Kasumi-1 (cell line): ENCODE results near the gene SND1.
A peak's percentile ranks its signal among the peaks of the same experiment; 100 is the strongest.

Experiments
- DNase-seq, 2 experiments: peaks; one replicate each; lab custom pipeline; 2025; lab: John Stamatoyannopoulos, UW

Gene SND1

DNA sequence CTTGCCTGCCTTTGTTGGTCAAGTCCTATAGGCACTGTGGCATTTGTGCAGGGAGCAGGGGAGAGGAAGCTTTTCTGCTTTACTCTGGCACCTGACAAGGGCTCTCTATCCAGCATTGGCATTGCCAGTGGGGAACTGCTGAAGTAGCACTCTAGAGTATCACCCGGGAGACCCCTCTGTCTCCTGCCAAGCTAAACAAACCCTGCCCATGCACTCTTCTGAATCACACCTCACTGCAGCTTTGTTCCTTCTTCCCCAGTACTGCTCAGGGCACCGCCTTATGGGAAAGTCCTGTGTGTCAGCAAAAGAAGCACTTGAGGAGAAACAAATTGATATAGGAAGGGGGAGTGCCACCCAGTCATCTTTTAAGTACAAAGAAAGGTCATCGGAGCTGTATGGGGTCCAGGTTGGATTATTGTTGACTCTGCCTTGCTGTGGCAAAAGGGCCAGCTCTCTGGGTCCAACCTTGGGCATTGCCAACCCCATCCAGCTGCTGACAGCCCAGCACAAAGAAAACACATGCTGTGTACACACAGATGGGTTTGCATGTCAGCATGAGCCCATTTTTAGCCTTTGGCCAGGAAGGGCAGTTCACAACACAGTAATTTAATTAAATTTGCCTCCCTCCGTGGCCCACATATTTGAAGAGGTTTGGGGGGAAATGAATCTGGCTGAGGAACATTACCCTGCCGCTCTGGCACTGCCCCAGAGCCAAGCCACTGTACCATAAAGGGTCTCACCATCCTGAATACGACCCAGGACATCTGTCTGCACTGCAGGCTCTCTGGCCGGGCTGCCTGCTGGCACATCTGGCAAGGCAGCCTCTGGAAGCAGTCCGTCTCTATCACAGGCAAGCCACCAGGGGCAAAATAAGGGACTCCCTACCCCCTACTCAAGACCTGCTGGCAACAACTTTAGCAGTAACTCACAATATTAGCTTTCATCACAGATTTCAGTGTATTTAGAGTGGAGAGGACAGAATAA, 366.2 kb downstream of the SND1 start:
- DNase-seq = no peak

- DNase-seq = no peak
Measured at GRCh38 chr7:128019288-128019687, 367.3 kb downstream of the SND1 start.

- peak; percentile 39 to 42 for DNase-seq
Measured at GRCh38 chr7:128020159-128020558, 368.2 kb downstream of the SND1 start.

- no peak for DNase-seq
Measured at GRCh38 chr7:128021366-128021765, 369.4 kb downstream of the SND1 start.

GRCh38 chr7:128022631-128023532, 370.9 kb downstream of the SND1 start:
- DNase-seq = peak; percentile 44 to 61

DNA sequence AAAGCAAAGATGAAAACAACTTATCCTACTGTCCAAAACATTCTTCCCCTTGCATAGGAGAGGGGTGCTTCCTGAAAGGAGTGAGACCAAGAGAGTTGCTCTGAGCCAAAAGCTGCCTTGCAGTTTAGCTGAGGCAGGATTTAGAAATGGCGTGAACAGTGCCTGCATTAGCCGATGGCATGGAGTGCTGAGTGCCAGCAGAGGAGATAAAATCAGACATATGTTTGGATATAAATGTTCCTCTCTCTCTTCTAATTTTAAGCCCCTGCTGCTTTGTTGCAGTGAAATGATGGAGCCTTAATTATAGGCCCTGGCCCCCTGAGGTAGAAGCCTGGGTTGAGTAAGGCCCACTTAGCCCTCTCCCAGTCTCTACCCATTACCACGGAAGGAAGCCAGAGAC, 372.2 kb downstream of the SND1 start:
- no peak for DNase-seq

- DNase-seq = no peak
Measured at GRCh38 chr7:128025380-128025779, 373.4 kb downstream of the SND1 start.

DNA sequence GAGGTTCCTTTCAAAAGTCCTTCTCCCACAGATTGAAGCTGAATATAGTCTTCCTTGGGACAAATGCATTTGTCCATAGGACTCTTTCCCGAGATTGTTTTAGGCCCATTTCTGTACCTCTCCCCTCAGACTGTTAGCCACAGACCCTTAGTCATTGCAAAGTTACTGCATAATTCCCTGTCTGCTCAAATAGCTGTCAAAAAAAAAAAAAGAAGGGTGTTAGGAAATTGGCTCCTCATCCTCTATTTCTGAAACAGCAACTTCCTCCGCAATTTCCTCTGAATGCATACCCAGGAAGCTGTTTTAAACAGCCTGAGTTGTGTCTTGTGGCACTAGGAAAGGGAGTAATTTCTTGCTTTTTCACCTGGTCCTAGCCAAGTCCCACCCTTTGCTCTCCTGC, 373.8 kb downstream of the SND1 start:
- peak; percentile 11 to 33 for DNase-seq

DNA sequence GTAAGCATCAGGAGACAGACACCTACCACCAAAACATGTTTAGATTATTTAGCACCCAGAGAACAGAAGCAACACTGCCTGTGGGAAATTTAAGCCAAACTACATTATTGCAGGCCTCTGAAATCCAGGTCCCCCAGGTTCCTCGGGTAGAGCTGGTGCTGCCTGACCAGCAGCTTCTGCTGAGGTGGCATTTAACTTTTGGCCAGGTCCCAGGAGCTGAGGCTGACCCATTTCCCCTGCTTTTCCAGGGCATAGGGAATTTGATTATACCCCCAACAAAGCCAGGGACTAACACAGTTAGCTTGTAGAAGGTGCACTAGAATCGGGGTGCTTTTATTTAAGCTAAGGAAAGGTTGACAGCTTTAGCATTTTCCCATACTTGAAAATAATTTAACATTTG, 374.6 kb downstream of the SND1 start:
- no peak for DNase-seq

DNA sequence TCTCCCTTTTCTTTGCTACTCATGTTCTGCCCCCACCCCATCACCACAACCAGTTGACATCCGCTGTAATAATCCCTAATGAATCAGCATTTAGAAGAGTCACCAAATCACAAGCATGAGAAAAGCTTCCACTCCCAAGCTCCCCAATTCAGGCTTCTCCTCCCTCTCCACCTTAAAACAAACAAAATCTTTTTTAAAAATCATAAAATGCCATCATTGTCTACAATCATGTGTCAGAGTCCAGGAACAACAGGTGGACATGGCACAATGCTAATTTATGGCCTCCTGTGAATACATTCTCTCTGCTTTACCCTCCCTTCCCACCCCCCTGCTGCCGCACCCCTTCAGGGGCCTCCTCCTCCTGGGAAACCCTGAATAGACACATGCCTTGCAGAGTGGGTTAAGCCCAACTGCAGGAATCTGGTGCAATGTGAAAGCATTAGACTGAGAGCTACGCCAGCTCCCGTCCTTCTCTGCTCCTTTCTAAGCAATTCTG, 375.5 kb downstream of the SND1 start:
- DNase-seq = no peak

DNA sequence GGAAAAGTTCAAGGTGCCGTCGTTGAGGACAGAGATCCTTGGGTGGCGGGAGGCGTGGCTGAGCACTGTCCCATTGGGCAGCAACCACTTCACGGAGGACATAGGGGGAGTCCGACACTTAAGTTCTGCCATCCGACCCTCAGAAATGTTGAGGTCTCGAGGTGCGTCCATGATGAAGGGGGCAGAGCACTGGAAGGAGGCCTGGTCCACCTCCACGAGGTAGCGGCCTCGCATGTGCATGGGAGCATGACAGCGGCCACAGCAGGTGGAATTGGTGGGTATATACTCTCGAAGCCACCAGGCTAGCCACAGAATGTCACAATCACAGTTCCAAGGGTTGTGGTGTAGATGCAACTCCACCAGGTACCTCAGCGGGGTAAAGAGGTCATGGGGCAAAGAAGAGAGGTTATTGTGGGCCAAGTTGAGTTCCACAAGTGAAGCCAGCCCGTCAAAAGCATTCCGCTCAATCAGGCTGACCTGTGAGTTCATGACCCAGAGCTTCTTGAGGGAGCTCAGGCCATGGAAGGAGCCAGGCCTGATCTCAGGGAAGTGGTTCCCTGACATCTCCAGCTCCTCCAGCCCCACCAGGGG, 377.5 kb downstream of the SND1 start:
- no peak for DNase-seq

- no peak for DNase-seq
Measured at GRCh38 chr7:128030263-128030653, 378.3 kb downstream of the SND1 start.

DNA sequence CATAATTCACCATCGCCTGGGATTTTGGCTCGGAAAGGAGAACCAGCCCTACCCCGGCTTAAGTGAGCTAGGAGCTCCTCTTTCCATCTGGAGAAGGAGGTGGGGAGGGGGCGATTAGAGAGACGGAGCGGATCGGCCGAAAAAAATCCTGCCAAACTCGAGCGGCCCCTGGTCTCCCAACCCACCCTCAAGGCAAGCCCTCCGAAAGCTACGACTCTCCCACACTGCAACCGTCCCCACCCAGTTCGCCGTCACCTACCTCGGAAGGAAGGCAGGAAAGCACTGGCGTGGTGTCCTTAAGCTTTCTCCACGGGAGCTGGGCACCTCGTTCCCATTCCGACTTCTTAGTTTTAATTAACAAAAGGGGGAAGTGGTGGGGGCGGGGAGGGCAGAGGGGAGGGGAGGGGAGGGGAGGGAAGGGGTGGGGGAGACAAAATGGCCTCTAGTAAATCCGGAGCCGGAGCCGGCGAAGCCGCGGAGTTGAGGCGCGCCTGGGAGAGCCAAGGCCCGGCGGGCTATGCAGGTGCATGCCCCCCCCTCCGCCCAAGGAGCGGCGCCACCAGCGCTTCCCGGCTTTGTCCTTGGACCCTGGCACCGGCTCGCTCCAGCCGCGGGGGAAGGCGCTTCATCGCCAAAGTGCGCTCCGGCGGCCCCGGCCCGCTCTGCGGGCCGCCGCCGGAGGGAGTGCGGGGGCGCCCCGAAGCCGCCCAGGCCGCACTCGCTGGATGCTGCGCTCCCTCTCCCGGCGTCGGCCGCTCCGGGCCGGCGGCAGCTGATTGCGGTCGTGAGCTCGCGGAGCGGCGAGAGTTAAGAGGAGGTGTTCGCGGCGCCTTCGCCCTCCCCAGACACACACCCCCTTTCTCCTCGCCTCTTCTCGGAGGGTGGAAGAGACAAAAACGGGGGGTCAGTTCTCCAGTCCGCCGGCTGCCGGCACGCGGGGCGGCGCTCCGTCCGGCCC, 378.9 kb downstream of the SND1 start, which contains the start of gene LRRC4:
TSS of gene LRRC4 (minus strand) at position 784 of the 958 bp plus-strand sequence. CDS start 797 bp downstream, outside the sequence.
- DNase-seq = peak; percentile 32 to 34

GRCh38 chr7:128031901-128032604, 380.1 kb downstream of the SND1 start:
- peak; percentile 57 to 60 for DNase-seq

DNA sequence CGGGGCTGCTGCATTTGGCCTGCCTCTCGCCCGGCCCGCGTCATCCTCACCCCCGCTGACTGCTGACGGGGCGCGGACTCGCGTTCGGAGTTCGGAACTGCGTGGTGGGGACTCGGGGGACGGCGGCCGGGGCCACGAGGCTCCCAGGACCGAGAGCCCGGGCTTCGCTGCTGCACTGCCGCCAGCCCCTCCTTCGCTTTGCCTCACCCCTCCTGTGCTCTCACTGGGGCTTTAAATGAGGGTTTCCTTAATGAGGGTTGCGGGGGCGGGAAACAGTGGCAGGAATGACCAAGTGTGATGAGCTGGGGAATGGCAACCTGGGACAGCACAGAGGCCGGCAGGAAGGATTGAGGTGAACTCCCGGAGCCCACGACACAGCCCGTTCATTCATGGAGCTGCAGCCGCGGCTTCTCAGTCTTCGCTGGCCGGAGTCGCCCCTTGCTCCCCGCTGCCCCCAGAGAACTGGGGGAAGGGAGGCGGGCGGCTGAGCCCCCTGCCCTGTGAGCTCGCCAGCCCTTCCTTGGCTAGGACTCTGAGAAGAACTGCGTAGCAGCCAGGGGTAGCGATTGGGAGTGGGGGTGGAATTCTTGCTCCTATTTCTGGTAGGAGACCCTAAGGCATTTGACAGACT, 380.7 kb downstream of the SND1 start:
- no peak for DNase-seq

DNA sequence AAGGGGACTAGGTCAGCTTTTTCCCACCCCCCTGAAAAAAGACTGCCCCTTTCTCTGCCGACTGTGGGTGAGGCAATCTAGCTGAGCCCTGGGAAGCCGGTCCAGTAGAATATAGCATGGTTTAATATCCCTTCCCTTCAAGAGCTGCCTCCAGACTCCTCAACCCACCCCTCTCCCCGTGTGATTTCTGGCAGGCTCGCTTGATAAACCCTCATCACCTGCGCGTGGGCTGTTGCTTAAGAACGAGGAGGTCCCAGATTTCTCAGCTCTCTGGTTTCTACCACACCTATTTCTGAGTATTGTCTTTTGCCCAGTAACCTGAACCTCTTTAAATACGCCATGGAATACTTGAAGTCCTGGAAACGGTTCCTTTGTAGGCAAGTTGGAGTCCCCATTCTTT, 381.3 kb downstream of the SND1 start:
- no peak for DNase-seq

DNA sequence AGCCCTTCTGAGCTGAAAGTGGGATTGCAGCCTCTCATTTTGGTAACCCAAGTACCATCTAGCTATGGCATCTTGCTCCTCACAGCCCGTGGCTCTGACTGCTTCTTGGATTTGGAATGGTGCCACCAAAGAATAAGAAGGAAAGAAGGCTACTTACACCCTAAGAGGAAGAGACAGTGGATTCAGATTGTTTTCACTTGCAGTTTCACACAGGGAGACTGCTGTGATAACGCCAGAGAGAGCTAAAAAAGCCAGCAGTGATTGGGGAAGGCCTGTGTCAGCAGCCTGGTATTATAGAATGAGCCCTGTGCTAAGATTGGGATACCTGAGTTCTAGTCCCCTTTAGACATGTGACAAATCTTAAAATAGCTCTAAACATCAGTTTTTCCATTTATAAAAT, 382.8 kb downstream of the SND1 start:
- DNase-seq = no peak

DNA sequence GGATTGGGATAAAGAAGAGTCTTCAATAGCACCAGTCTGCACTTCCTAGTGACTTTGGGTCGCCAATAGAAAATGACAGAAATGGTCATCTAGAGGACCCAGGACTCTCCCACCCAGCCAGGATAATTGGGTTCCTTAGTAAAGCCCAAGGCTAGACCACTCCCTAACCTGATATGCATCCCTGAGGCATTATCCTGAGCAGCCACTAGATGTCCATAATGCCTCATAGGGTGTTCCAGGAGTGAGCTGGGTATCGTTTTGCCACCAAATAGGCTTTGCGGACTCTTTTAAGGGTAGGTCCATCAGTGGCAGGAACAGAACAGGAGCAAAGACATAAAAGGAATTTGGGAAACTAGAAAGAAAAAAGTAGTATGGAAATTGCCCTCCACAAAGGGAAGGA, 383.7 kb downstream of the SND1 start:
- peak; percentile 52 to 72 for DNase-seq

- no peak for DNase-seq
Measured at GRCh38 chr7:128036226-128036940, 384.4 kb downstream of the SND1 start.
